PC-3 (cell line): ENCODE results near the gene RABAC1. TPM values are rescaled to one million over a fixed set of nuclear protein-coding genes. Genes with fewer than 3 reads are reported as not detected.
"Not testable (repeated sequence)": the region's sequence is repeated elsewhere in the genome, so short reads cannot be mapped to it uniquely, and the experiment has no call there.

Source experiments
- ATAC-seq: fragments of 200-7000 bp; cut with Tn5 transposase; 2 replicates; pipeline ENCODE4 v1.9.1; 2020; ENCODE audit warnings: mild to moderate bottlenecking, moderate library complexity
- BruUV-seq: library from RNA; stranded (reverse); fragments of 400-500 nt; replicated peaks from 2 replicates; lab custom pipeline; 2021; lab: Mats Ljungman, UMichigan
- CTCF ChIA-PET: fragments of 300-600 bp; sonication (Branson Sonifier 250); formaldehyde crosslinking; loops from one replicate; lab custom pipeline; 2022; ENCODE audit warnings: antibody characterized with exemption; lab: Charles Lee
- POLR2A ChIA-PET: fragments of 300-600 bp; sonication (Branson Sonifier 250); formaldehyde crosslinking; loops from one replicate; lab custom pipeline; 2022; ENCODE audit warnings: antibody characterized with exemption; ENCODE audit not compliant: unreplicated experiment; lab: Charles Lee
- DNase-seq: peaks from one replicate; pipeline ENCODE4 v3.0.0-alpha.2; 2015
- H2AFZ ChIP-seq: fragments of 300-600 bp; sonication (generic); 2 replicates; pipeline ENCODE4 v1.6.0; 2016; ENCODE audit warnings: antibody characterized with exemption, low read length
- H3F3A ChIP-seq: fragments of 300-600 bp; sonication (generic); one replicate; pipeline ENCODE4 v1.6.0; 2017; ENCODE audit warnings: antibody characterized with exemption, low read length, control low read depth, mild to moderate bottlenecking; ENCODE audit not compliant: unreplicated experiment
- H3K27ac ChIP-seq: fragments of 300-600 bp; sonication (generic); 2 replicates; pipeline ENCODE4 v1.5.1; 2016; ENCODE audit warnings: mild to moderate bottlenecking, low read length
- H3K27me3 ChIP-seq: fragments of 300-600 bp; sonication (generic); 2 replicates; pipeline ENCODE4 v1.6.1; 2016; ENCODE audit warnings: low read length, mixed read lengths
- H3K36me3 ChIP-seq: fragments of 300-600 bp; sonication (generic); 2 replicates; pipeline ENCODE4 v1.6.1; 2016; ENCODE audit warnings: low read depth, mixed run types, low read length, mixed read lengths
- H3K4me1 ChIP-seq: fragments of 300-600 bp; sonication (generic); 2 replicates; pipeline ENCODE4 v1.5.1; 2016; ENCODE audit warnings: low read length; ENCODE audit not compliant: insufficient read depth
- H3K4me2 ChIP-seq: fragments of 300-600 bp; sonication (generic); 2 replicates; pipeline ENCODE4 v1.6.0; 2016; ENCODE audit warnings: low read length
- H3K4me3 ChIP-seq: fragments of 300-600 bp; sonication (generic); 2 replicates; pipeline ENCODE4 v1.5.1; 2016; ENCODE audit warnings: mild to moderate bottlenecking, low read length, mixed read lengths
- H3K79me2 ChIP-seq: fragments of 300-600 bp; sonication (generic); 2 replicates; pipeline ENCODE4 v1.6.1; 2017; ENCODE audit warnings: low read length, mixed read lengths
- H3K9ac ChIP-seq: fragments of 300-600 bp; sonication (generic); 2 replicates; pipeline ENCODE4 v1.6.0; 2016; ENCODE audit warnings: mild to moderate bottlenecking, low read length
- H3K9me2 ChIP-seq: fragments of 300-600 bp; sonication (generic); replicated peaks from 2 replicates; pipeline ENCODE4 v1.6.1; 2016; ENCODE audit warnings: mixed run types, low read length, mixed read lengths
- H3K9me3 ChIP-seq: fragments of 300-600 bp; sonication (generic); 2 replicates; pipeline ENCODE4 v1.6.1; 2016; ENCODE audit warnings: low read length, mixed read lengths
- H4K20me1 ChIP-seq: fragments of 300-600 bp; sonication (generic); 2 replicates; pipeline ENCODE4 v1.6.1; 2016; ENCODE audit warnings: low read length, mixed read lengths
- EZH2 ChIP-seq: fragments of 300-600 bp; sonication (generic); IDR thresholded peaks from one replicate; pipeline ENCODE4 v1.6.1; 2017; ENCODE audit warnings: antibody characterized with exemption, mild to moderate bottlenecking, low read length; ENCODE audit not compliant: unreplicated experiment
- EZH2phosphoT487 ChIP-seq: fragments of 300-600 bp; sonication (generic); IDR thresholded peaks from 2 replicates; pipeline ENCODE4 v1.6.1; 2018; ENCODE audit warnings: mild to moderate bottlenecking, antibody characterized with exemption, low read length, borderline replicate concordance
- intact Hi-C: fragments of 100-400 bp; cut with micrococcal nuclease; formaldehyde crosslinking; loops from 2 replicates; pipeline ENCODE4 v1.9.0; 2023
- total RNA-seq: library from RNA; depleted of rRNA; stranded (reverse); fragments of >200 nt; gene quantifications from 2 replicates; pipeline ENCODE4 v1.2.3, GENCODE V29; 2014
- TF ChIP-seq, protein P1 (sequence below): fragments of 300-600 bp; sonication (generic); conservative IDR thresholded peaks from 2 replicates; pipeline ENCODE4 v1.5.1; 2017; ENCODE audit warnings: antibody characterized with exemption, low read depth, mild to moderate bottlenecking, low read length

RABAC1 gene
- total RNA-seq, 1 experiment from 2014 or later = 158 TPM

DNA sequence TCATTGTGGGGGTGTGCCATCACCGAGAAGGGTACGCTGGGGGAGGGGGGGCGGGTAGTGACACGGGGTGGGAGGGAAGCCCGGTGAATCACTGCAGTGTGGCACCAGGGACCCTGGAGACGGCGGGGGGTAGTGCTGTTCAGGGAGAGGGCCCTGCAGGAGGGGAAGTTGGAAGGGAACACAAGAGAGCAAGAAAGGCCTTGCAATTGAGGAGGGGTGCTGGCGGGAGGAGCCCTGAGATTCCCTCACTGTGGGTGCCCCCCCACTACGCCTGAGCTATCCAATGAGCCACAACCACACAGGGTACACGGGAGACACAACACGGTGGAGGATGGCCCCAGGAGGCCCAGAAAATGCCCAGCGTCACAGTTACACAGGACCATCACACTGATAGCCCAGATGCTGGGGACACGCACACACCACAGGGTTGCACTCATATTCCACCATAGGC lies 35.4 kb upstream of the RABAC1 start:
- Histone ChIP-seq H3K36me3 (no peaks in the 10 kb centered on the region), H3K27me3 (peaks cover 11% of the 10 kb centered on the region), H3K4me1 (no peaks in the 10 kb centered on the region), H3K9me2 (no peaks in the 10 kb centered on the region), H4K20me1 (no peaks in the 10 kb centered on the region), H3K9ac (no peak overlapping the region), H3K9me3 (no peaks in the 10 kb centered on the region), H3F3A (no peaks in the 10 kb centered on the region), H3K4me2 (0 out of 2 replicates have a peak overlapping the region, but pooled peaks have one; percentile 80), H2AFZ (no peak overlapping the region), H3K4me3 (no peak overlapping the region), H3K27ac (no peak overlapping the region), H3K79me2 (no peaks in the 10 kb centered on the region)
- ATAC-seq (no peak), DNase-seq (no peak)
- intact Hi-C loops = no loop called here
- ChIA-PET POLR2A (no interaction called here), CTCF (no interaction called here)
- BruUV-seq = no TSS peak
- no peak for TF ChIP-seq EZH2
- no peak for TF ChIP-seq EZH2phosphoT487
- TF ChIP-seq, protein P1, sequence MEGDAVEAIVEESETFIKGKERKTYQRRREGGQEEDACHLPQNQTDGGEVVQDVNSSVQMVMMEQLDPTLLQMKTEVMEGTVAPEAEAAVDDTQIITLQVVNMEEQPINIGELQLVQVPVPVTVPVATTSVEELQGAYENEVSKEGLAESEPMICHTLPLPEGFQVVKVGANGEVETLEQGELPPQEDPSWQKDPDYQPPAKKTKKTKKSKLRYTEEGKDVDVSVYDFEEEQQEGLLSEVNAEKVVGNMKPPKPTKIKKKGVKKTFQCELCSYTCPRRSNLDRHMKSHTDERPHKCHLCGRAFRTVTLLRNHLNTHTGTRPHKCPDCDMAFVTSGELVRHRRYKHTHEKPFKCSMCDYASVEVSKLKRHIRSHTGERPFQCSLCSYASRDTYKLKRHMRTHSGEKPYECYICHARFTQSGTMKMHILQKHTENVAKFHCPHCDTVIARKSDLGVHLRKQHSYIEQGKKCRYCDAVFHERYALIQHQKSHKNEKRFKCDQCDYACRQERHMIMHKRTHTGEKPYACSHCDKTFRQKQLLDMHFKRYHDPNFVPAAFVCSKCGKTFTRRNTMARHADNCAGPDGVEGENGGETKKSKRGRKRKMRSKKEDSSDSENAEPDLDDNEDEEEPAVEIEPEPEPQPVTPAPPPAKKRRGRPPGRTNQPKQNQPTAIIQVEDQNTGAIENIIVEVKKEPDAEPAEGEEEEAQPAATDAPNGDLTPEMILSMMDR = no peak

DNA sequence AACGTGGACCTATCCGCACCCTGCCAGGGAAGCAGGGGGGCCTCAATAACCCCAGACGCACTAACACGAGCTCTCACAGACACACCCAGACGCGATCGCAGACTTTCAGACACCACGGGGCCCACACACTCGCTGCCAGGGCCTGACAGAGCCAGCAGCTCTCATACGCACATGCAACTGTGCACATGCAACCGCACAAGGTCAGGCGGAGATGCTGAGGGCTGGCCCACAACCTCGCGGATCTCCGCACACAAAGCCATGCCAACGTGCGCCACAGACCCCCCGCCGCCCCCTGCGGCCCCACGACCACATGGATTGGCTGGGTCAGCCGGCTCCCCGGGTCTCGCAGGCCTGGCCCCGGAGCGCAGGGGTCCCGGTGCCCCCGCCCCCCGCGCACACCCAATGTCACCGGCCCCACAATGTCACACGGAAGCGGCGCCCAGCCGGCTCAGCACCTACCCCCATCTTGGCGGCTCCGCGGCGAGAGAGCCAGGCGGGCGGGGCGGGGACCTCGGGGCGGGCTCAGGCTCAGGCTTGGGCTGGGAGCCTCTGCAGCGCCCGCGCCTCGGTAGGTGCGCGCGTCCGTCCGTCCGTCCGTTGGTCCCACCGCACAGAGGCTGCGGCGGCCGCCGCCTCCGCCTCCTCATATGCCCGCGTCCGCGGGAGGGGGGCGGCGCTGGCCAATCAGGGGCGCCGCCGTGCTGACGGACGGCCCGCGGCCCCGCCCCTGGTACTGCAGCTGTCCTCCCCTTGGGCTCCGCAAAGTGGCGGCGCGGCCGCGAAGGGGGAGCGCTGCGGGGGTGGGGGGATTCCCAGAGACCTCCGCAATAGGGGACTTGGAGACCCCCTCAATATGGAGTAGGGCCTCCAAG lies 34.7 kb upstream of the RABAC1 start, which contains the start of gene ATP1A3:
Gene ATP1A3, minus strand, starts transcription at position 619 of the 872 bp plus-strand sequence. Its CDS starts 154 bp downstream, at position 465.
- Histone ChIP-seq H3K4me1 (no peaks in the 10 kb centered on the region), H3K27me3 (peaks cover 6% of the 10 kb centered on the region), H3K9me3 (no peaks in the 10 kb centered on the region), H3K36me3 (no peaks in the 10 kb centered on the region), H2AFZ (peak within 1 kb of the TSS; percentile 86), H4K20me1 (no peaks in the 10 kb centered on the region), H3K4me3 (peak within 1 kb of the TSS; percentile 67), H3K9me2 (no peaks in the 10 kb centered on the region), H3F3A (no peaks in the 10 kb centered on the region), H3K9ac (no peak within 1 kb of the TSS), H3K27ac (no peak within 1 kb of the TSS), H3K4me2 (peak within 1 kb of the TSS; percentile 80), H3K79me2 (no peaks in the 10 kb centered on the region)
- ATAC-seq = peak; percentile 75
- intact Hi-C loops = no loop called here
- BruUV-seq = no TSS peak
- ChIA-PET POLR2A (no interaction called here), CTCF (no interaction called here)
- DNase-seq = peak; percentile 57
- TF ChIP-seq EZH2phosphoT487 = no peak
- TF ChIP-seq, protein P1 = no peak
- no peak for TF ChIP-seq EZH2

DNA sequence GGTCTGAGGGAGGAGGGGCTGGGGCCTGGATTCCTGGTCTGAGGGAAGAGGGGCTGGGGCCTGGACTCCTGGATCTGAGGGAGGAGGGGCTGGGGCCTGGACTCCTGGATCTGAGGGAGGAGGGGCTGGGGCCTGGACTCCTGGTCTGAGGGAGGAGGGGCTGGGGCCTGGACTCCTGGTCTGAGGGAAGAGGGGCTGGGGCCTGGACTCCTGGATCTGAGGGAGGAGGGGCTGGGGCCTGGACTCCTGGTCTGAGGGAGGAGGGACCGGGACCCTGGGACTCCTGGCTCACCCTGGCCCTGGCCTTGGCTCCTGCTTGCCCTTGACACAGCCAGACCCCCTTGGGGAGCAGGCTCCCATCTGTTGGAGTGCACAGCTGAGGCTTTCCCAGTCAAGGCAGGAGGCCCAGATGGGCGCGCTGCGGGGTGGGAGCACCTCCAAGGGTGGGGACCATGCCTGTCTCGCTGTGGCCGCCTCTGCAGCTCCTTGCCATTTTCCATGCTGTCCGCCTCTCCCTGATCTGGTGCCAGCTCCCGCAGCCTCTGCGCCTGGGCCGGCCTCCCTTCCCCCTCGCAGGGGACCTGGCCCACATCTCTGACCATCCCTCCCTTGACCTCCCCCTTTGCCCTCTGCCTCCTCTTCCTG lies 32.9 kb upstream of the RABAC1 start:
- H3K36me3 ChIP-seq, DNase-seq, H3K9me2 ChIP-seq, H3K9ac ChIP-seq, H3F3A ChIP-seq, intact Hi-C loops, H3K27ac ChIP-seq, H3K79me2 ChIP-seq, H4K20me1 ChIP-seq, H3K4me1 ChIP-seq, ATAC-seq, POLR2A ChIA-PET, H2AFZ ChIP-seq, H3K4me2 ChIP-seq, CTCF ChIA-PET, H3K27me3 ChIP-seq, BruUV-seq, H3K4me3 ChIP-seq, H3K9me3 ChIP-seq: not testable (repeated sequence)
